Measurements from ENCODE around the gene MYH9. TPM values are rescaled to one million over a fixed set of nuclear protein-coding genes. Genes with fewer than 3 reads are reported as not detected.

Gene MYH9
- polyA plus RNA-seq, 1 donor from 2014 or later: 7.1 TPM

GRCh38 chr22:36374603-36375024, 13.2 kb downstream of the MYH9 start:
- no peaks in the 10 kb centered on the region for H3K27me3 ChIP-seq (ENCODE audit: insufficient read depth, low read depth, low read length)
- H3K9me3 ChIP-seq (ENCODE audit: low read length): no peaks in the 10 kb centered on the region
- H3F3A ChIP-seq (ENCODE audit: insufficient read depth, low read length, poor library complexity, severe bottlenecking): no peaks in the 10 kb centered on the region
- no peak overlapping the region for H3K4me3 ChIP-seq (ENCODE audit: low read length)
- no peak overlapping the region for H3K9ac ChIP-seq (ENCODE audit: low read length)
- TF ChIP-seq POLR2AphosphoS5 (IDR thresholded peaks at IDR 0.05) (no peak), RAD21 (conservative IDR thresholded peaks at IDR 0.05) (no peak), TAF1 (IDR thresholded peaks at IDR 0.05; ENCODE audit: low read depth) (no peak), SMC3 (conservative IDR thresholded peaks at IDR 0.05; ENCODE audit: poor library complexity) (no peak), CTCF (IDR thresholded peaks at IDR 0.05; ENCODE audit: poor library complexity, severe bottlenecking) (no peak), MXI1 (conservative IDR thresholded peaks at IDR 0.05; ENCODE audit: poor library complexity, severe bottlenecking) (no peak), EZH2 (IDR thresholded peaks at IDR 0.05; ENCODE audit: borderline replicate concordance, insufficient read depth, low read length, poor library complexity, severe bottlenecking) (no peak), EP300 (conservative IDR thresholded peaks at IDR 0.05; ENCODE audit: poor library complexity, severe bottlenecking) (no peak)
- TF ChIP-seq, protein P1, sequence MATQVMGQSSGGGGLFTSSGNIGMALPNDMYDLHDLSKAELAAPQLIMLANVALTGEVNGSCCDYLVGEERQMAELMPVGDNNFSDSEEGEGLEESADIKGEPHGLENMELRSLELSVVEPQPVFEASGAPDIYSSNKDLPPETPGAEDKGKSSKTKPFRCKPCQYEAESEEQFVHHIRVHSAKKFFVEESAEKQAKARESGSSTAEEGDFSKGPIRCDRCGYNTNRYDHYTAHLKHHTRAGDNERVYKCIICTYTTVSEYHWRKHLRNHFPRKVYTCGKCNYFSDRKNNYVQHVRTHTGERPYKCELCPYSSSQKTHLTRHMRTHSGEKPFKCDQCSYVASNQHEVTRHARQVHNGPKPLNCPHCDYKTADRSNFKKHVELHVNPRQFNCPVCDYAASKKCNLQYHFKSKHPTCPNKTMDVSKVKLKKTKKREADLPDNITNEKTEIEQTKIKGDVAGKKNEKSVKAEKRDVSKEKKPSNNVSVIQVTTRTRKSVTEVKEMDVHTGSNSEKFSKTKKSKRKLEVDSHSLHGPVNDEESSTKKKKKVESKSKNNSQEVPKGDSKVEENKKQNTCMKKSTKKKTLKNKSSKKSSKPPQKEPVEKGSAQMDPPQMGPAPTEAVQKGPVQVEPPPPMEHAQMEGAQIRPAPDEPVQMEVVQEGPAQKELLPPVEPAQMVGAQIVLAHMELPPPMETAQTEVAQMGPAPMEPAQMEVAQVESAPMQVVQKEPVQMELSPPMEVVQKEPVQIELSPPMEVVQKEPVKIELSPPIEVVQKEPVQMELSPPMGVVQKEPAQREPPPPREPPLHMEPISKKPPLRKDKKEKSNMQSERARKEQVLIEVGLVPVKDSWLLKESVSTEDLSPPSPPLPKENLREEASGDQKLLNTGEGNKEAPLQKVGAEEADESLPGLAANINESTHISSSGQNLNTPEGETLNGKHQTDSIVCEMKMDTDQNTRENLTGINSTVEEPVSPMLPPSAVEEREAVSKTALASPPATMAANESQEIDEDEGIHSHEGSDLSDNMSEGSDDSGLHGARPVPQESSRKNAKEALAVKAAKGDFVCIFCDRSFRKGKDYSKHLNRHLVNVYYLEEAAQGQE (IDR thresholded peaks at IDR 0.05; ENCODE audit: borderline replicate concordance): no peak
- no peak overlapping the region for H2AFZ ChIP-seq (ENCODE audit: low read depth, low read length)
- no peaks in the 10 kb centered on the region for H3K36me3 ChIP-seq (ENCODE audit: insufficient read depth, low read length)
- peaks cover 39% of the 10 kb centered on the region for H3K79me2 ChIP-seq (replicated peaks; ENCODE audit: insufficient read depth, low read length)
- no peak overlapping the region for H3K4me2 ChIP-seq (ENCODE audit: low read length)
- H4K20me1 ChIP-seq (ENCODE audit: insufficient read depth): no peaks in the 10 kb centered on the region
- no peak overlapping the region for H3K27ac ChIP-seq (ENCODE audit: low read length)
- no peaks in the 10 kb centered on the region for H3K9me2 ChIP-seq (ENCODE audit: insufficient read depth, low read length)

GRCh38 chr22:36373258-36373579, 14.5 kb downstream of the MYH9 start:
- no peak overlapping the region for H3K4me2 ChIP-seq (ENCODE audit: low read length)
- no peaks in the 10 kb centered on the region for H3K27me3 ChIP-seq (ENCODE audit: insufficient read depth, low read depth, low read length)
- H3K9ac ChIP-seq (ENCODE audit: low read length): no peak overlapping the region
- H3K36me3 ChIP-seq (ENCODE audit: insufficient read depth, low read length): no peaks in the 10 kb centered on the region
- no peaks in the 10 kb centered on the region for H3F3A ChIP-seq (ENCODE audit: insufficient read depth, low read length, poor library complexity, severe bottlenecking)
- no peak overlapping the region for H3K27ac ChIP-seq (ENCODE audit: low read length)
- no peaks in the 10 kb centered on the region for H3K9me2 ChIP-seq (ENCODE audit: insufficient read depth, low read length)
- H3K79me2 ChIP-seq (replicated peaks; ENCODE audit: insufficient read depth, low read length): peaks cover 38% of the 10 kb centered on the region
- H4K20me1 ChIP-seq (ENCODE audit: insufficient read depth): no peaks in the 10 kb centered on the region
- no peaks in the 10 kb centered on the region for H3K9me3 ChIP-seq (ENCODE audit: low read length)
- no peak overlapping the region for H3K4me3 ChIP-seq (ENCODE audit: low read length)
- TF ChIP-seq POLR2AphosphoS5 (IDR thresholded peaks at IDR 0.05) (no peak), EP300 (conservative IDR thresholded peaks at IDR 0.05; ENCODE audit: poor library complexity, severe bottlenecking) (no peak), SMC3 (conservative IDR thresholded peaks at IDR 0.05; ENCODE audit: poor library complexity) (no peak), MXI1 (conservative IDR thresholded peaks at IDR 0.05; ENCODE audit: poor library complexity, severe bottlenecking) (no peak), RAD21 (conservative IDR thresholded peaks at IDR 0.05) (no peak), EZH2 (IDR thresholded peaks at IDR 0.05; ENCODE audit: borderline replicate concordance, insufficient read depth, low read length, poor library complexity, severe bottlenecking) (no peak), CTCF (IDR thresholded peaks at IDR 0.05; ENCODE audit: poor library complexity, severe bottlenecking) (no peak), TAF1 (IDR thresholded peaks at IDR 0.05; ENCODE audit: low read depth) (no peak)
- TF ChIP-seq, protein P1 (IDR thresholded peaks at IDR 0.05; ENCODE audit: borderline replicate concordance): no peak
- no peak overlapping the region for H2AFZ ChIP-seq (ENCODE audit: low read depth, low read length)
